WTC11 (cell line): ENCODE results near the gene FGF8.

Experiments used
- AR ChIP-seq: fragments of 250-450 bp; sonication (Bioruptor Pico); IDR thresholded peaks from 2 replicates; pipeline ENCODE4 v1.9.0; 2021; ENCODE audit warnings: mild to moderate bottlenecking
- CTCF ChIP-seq: fragments of 200-600 bp; IDR thresholded peaks from 2 replicates; pipeline ENCODE4 v1.8.0; 2022; ENCODE audit warnings: antibody characterized with exemption

DNA sequence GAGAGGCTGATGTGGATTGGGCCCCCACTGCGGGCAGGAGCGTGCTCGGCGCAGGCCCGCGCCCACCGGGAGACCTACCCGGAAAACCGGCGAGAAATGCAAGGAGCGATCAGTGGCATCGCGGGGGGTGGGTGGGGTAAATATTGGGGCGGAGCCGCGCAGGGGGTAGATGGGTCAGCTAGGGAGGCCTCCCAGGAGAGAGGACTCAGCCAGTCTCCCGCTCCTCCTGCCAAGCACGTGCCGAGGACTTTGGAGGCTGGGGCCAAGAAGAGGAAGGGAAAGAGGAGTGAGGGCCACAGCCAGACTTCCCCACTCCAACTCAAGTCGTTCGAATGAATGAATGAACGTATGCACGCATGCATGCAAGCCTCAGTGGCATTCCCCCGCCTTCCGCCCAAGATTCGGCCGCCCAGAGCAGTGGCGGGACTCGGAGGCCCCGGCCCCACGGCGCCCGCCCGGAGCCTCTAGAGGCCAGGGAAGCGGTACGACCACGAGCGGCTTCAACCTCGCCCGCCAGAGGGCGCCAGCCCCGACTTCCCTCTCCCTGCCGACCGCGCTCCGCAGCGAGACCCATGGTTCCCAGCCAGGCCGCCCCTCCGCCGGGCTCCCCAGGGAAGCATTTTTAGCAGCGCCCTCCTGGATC is 3.8 kb upstream of the FGF8 start:
- peak; percentile 88 for TF ChIP-seq CTCF
- no peak for TF ChIP-seq AR (CRISPR knock-in tag)
